Kidney epithelial cell (primary cell): ENCODE measurements around the gene TTLL11. TPM values are rescaled to one million over a fixed set of nuclear protein-coding genes. Genes with fewer than 3 reads are reported as not detected.

Source experiments
- DNase-seq: peaks from one replicate; pipeline ENCODE4 v3.0.0-alpha.2; 2010; ENCODE audit warnings: low read depth
- H3K27me3 ChIP-seq: 2 replicates; pipeline ENCODE4 v1.6.0; 2011; ENCODE audit warnings: low read length; ENCODE audit not compliant: control insufficient read depth, insufficient read depth
- H3K36me3 ChIP-seq: 2 replicates; pipeline ENCODE4 v1.5.1; 2011; ENCODE audit warnings: low read length; ENCODE audit not compliant: control insufficient read depth, insufficient read depth
- H3K4me3 ChIP-seq: 2 replicates; pipeline ENCODE4 v1.5.1; 2011; ENCODE audit warnings: low read depth, mild to moderate bottlenecking, control low read depth, low read length
- total RNA-seq: library from RNA; depleted of rRNA; stranded (reverse); fragments of >200 nt; gene quantifications from 2 replicates; pipeline ENCODE4 v1.2.3, GENCODE V29; 2015
- TF ChIP-seq, protein P1 (sequence below): IDR thresholded peaks from 2 replicates; pipeline ENCODE4 v1.5.1; 2011; ENCODE audit warnings: mild to moderate bottlenecking, moderate library complexity, low read length, control low read depth, inconsistent platforms; ENCODE audit not compliant: insufficient read depth, poor library complexity, severe bottlenecking

The TTLL11 gene
- total RNA-seq, 1 donor from 2014 or later = 4.2 TPM

GRCh38 chr9:121876658-121877271 is 216.3 kb downstream of the TTLL11 start:
- no peaks in the 10 kb centered on the region for H3K27me3 ChIP-seq
- H3K36me3 ChIP-seq = no peaks in the 10 kb centered on the region
- DNase-seq = no peak
- TF ChIP-seq, protein P1, sequence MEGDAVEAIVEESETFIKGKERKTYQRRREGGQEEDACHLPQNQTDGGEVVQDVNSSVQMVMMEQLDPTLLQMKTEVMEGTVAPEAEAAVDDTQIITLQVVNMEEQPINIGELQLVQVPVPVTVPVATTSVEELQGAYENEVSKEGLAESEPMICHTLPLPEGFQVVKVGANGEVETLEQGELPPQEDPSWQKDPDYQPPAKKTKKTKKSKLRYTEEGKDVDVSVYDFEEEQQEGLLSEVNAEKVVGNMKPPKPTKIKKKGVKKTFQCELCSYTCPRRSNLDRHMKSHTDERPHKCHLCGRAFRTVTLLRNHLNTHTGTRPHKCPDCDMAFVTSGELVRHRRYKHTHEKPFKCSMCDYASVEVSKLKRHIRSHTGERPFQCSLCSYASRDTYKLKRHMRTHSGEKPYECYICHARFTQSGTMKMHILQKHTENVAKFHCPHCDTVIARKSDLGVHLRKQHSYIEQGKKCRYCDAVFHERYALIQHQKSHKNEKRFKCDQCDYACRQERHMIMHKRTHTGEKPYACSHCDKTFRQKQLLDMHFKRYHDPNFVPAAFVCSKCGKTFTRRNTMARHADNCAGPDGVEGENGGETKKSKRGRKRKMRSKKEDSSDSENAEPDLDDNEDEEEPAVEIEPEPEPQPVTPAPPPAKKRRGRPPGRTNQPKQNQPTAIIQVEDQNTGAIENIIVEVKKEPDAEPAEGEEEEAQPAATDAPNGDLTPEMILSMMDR = no peak
- no peak overlapping the region for H3K4me3 ChIP-seq

DNA sequence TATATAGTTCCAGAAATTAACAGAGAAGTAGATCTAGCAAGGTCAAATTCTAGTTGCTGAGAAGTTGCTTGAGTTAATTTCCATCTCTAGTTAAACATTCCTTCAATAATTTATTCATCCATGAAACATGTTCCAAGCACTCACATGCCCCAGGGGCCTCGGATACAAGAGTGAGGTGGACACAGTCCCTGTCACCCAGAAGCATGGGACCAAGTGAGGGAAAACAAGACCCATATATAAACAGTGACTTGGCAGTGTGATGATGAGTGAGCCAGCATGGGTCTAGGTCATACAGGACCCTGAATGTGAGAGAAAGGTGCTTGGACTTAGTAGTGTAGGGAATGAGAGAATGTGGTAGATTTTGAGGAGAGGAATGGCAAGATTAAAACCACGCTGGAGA is 216.9 kb downstream of the TTLL11 start:
- Histone ChIP-seq H3K36me3 (no peaks in the 10 kb centered on the region), H3K4me3 (no peak overlapping the region), H3K27me3 (no peaks in the 10 kb centered on the region)
- TF ChIP-seq, protein P1 = no peak
- DNase-seq = no peak

- DNase-seq = no peak
- TF ChIP-seq, protein P1 = no peak
- no peak overlapping the region for H3K4me3 ChIP-seq
- no peaks in the 10 kb centered on the region for H3K27me3 ChIP-seq
- H3K36me3 ChIP-seq = no peaks in the 10 kb centered on the region
These were observed 218.6 kb downstream of the TTLL11 start for GRCh38 chr9:121874524-121874923.

- H3K4me3 ChIP-seq = no peak overlapping the region
- no peak for DNase-seq
- no peaks in the 10 kb centered on the region for H3K27me3 ChIP-seq
- TF ChIP-seq, protein P1 = no peak
- H3K36me3 ChIP-seq = no peaks in the 10 kb centered on the region
These were observed 221.6 kb downstream of the TTLL11 start for GRCh38 chr9:121871431-121872025.

GRCh38 chr9:121870271-121870670 is 222.8 kb downstream of the TTLL11 start:
- DNase-seq = no peak
- TF ChIP-seq, protein P1 = no peak
- H3K4me3 ChIP-seq = no peak overlapping the region
- H3K36me3 ChIP-seq = no peaks in the 10 kb centered on the region
- H3K27me3 ChIP-seq = no peaks in the 10 kb centered on the region

- H3K36me3 ChIP-seq = no peaks in the 10 kb centered on the region
- TF ChIP-seq, protein P1 = no peak
- DNase-seq = no peak
These were observed 224.5 kb downstream of the TTLL11 start for GRCh38 chr9:121868626-121869025.

More at GRCh38 chr9:121868626-121869025, 224.5 kb downstream of the TTLL11 start:
- no peaks in the 10 kb centered on the region for H3K27me3 ChIP-seq
- H3K4me3 ChIP-seq = no peak overlapping the region
